Measurements from ENCODE around the gene CTNNA1. TPM values are rescaled to one million over a fixed set of nuclear protein-coding genes. Genes with fewer than 3 reads are reported as not detected.

Gene CTNNA1
- total RNA-seq, 1 donor from 2014 or later, result 304 TPM

GRCh38 chr5:138960145-138960692 lies 207.0 kb downstream of the CTNNA1 start:
- TF ChIP-seq POLR2AphosphoS5 (IDR thresholded peaks at IDR 0.05; ENCODE audit: insufficient read depth in 1 of 2, low read depth in 1 of 2) (no peak), CTCF (IDR thresholded peaks at IDR 0.05) (no peak), POLR2A (IDR thresholded peaks at IDR 0.05) (no peak)
- Histone ChIP-seq H3K9me3 (no peaks in the 10 kb centered on the region), H3K36me3 (no peaks in the 10 kb centered on the region), H3K4me1 (peaks cover 12% of the 10 kb centered on the region), H3K27ac (no peak overlapping the region), H3K27me3 (no peaks in the 10 kb centered on the region), H3K4me3 (no peak overlapping the region)
- intact Hi-C loops (cut with DNase I), result no loop called here
- DNase-seq (ENCODE audit: extremely low spot score in 2 of 2), result no peak

GRCh38 chr5:138961221-138961620 lies 208.0 kb downstream of the CTNNA1 start:
- Histone ChIP-seq H3K4me3 (no peak overlapping the region), H3K9me3 (no peaks in the 10 kb centered on the region), H3K4me1 (peaks cover 5% of the 10 kb centered on the region), H3K27ac (no peak overlapping the region), H3K36me3 (no peaks in the 10 kb centered on the region), H3K27me3 (no peaks in the 10 kb centered on the region)
- intact Hi-C loops (cut with DNase I), result no loop called here
- TF ChIP-seq POLR2A (IDR thresholded peaks at IDR 0.05) (no peak), POLR2AphosphoS5 (IDR thresholded peaks at IDR 0.05; ENCODE audit: insufficient read depth in 1 of 2, low read depth in 1 of 2) (no peak)
- DNase-seq (ENCODE audit: extremely low spot score in 2 of 2), result no peak

- no peak for DNase-seq (ENCODE audit: extremely low spot score in 2 of 2)
- Histone ChIP-seq H3K9me3 (no peaks in the 10 kb centered on the region), H3K27me3 (no peaks in the 10 kb centered on the region), H3K36me3 (no peaks in the 10 kb centered on the region), H3K4me1 (peaks cover 5% of the 10 kb centered on the region), H3K27ac (no peak overlapping the region), H3K4me3 (no peak overlapping the region)
- no peak for TF ChIP-seq POLR2A (IDR thresholded peaks at IDR 0.05)
- TF ChIP-seq POLR2AphosphoS5 (IDR thresholded peaks at IDR 0.05; ENCODE audit: insufficient read depth in 1 of 2, low read depth in 1 of 2), result no peak
- TF ChIP-seq CTCF (IDR thresholded peaks at IDR 0.05), result no peak
- intact Hi-C loops (cut with DNase I), result no loop called here
Measured at GRCh38 chr5:138961729-138962128, 208.5 kb downstream of the CTNNA1 start.

- TF ChIP-seq POLR2A (IDR thresholded peaks at IDR 0.05) (no peak), POLR2AphosphoS5 (IDR thresholded peaks at IDR 0.05; ENCODE audit: insufficient read depth in 1 of 2, low read depth in 1 of 2) (no peak), CTCF (IDR thresholded peaks at IDR 0.05) (no peak)
- Histone ChIP-seq H3K27me3 (no peaks in the 10 kb centered on the region), H3K9me3 (no peaks in the 10 kb centered on the region), H3K4me3 (no peak overlapping the region), H3K27ac (no peak overlapping the region), H3K36me3 (no peaks in the 10 kb centered on the region), H3K4me1 (peaks cover 5% of the 10 kb centered on the region)
- DNase-seq (ENCODE audit: extremely low spot score in 2 of 2), result no peak
- intact Hi-C loops (cut with DNase I), result no loop called here
Measured at GRCh38 chr5:138962614-138963370, 209.6 kb downstream of the CTNNA1 start.

- Histone ChIP-seq H3K27ac (no peak overlapping the region), H3K27me3 (no peaks in the 10 kb centered on the region), H3K36me3 (no peaks in the 10 kb centered on the region), H3K4me3 (no peak overlapping the region), H3K9me3 (no peaks in the 10 kb centered on the region), H3K4me1 (peaks cover 5% of the 10 kb centered on the region)
- intact Hi-C loops (cut with DNase I), result no loop called here
- DNase-seq (ENCODE audit: extremely low spot score in 2 of 2), result no peak
- TF ChIP-seq POLR2AphosphoS5 (IDR thresholded peaks at IDR 0.05; ENCODE audit: insufficient read depth in 1 of 2, low read depth in 1 of 2) (no peak), CTCF (IDR thresholded peaks at IDR 0.05) (no peak), POLR2A (IDR thresholded peaks at IDR 0.05) (no peak)
Measured at GRCh38 chr5:138963763-138964371, 210.6 kb downstream of the CTNNA1 start.
